Cardiac muscle cell (in vitro differentiated cells and primary cell): ENCODE data around the gene LRRC7. TPM values are rescaled to one million over a fixed set of nuclear protein-coding genes. Genes with fewer than 3 reads are reported as not detected.

Experiments used
- DNase-seq, 2 donors: peaks; one replicate each; pipeline versions ENCODE4 v3.0.0 to v3.0.0-alpha.2; 2010 to 2017; ENCODE audit warnings: low read depth in 1 of 2, low spot score in 1 of 2
- H3K27ac ChIP-seq: fragments of 200-600 bp; sonication (generic); 2 replicates; pipeline ENCODE4 v1.5.1; 2016
- H3K27me3 ChIP-seq: fragments of 200-600 bp; sonication (generic); 2 replicates; pipeline ENCODE4 v1.6.0; 2016; ENCODE audit warnings: control low read depth
- H3K36me3 ChIP-seq: fragments of 200-600 bp; sonication (generic); 2 replicates; pipeline ENCODE4 v1.5.1; 2016; ENCODE audit warnings: control low read depth
- H3K4me1 ChIP-seq: fragments of 200-600 bp; sonication (generic); 2 replicates; pipeline ENCODE4 v1.8.1; 2017; ENCODE audit warnings: low read depth, mild to moderate bottlenecking, mixed run types
- H3K4me3 ChIP-seq: fragments of 200-600 bp; sonication (generic); 2 replicates; pipeline ENCODE4 v1.5.1; 2016; ENCODE audit warnings: mild to moderate bottlenecking
- H3K9me3 ChIP-seq: fragments of 200-600 bp; sonication (generic); 2 replicates; pipeline ENCODE4 v1.5.1; 2017; ENCODE audit warnings: low read depth, mild to moderate bottlenecking, control low read depth
- polyA plus RNA-seq: library from polyadenylated mRNA; unstranded; fragments of >200 nt; fragmentation: Nextera tagmentation; extraction: Ambion mirVana; gene quantifications from 2 replicates; pipeline ENCODE4 v1.2.1, GENCODE V29; 2016
- total RNA-seq: library from RNA; depleted of rRNA; stranded (reverse); fragments of >200 nt; gene quantifications from 2 replicates; pipeline ENCODE4 v1.2.3, GENCODE V29; 2016
- TF ChIP-seq, protein P1 (sequence below): IDR thresholded peaks from 2 replicates; pipeline ENCODE4 v1.5.1; 2012; ENCODE audit warnings: low read depth, mild to moderate bottlenecking, low read length

LRRC7 gene
- total and polyA plus RNA-seq, 2 experiments from 2014 or later, result 0.09 TPM; not detected in 1

DNA sequence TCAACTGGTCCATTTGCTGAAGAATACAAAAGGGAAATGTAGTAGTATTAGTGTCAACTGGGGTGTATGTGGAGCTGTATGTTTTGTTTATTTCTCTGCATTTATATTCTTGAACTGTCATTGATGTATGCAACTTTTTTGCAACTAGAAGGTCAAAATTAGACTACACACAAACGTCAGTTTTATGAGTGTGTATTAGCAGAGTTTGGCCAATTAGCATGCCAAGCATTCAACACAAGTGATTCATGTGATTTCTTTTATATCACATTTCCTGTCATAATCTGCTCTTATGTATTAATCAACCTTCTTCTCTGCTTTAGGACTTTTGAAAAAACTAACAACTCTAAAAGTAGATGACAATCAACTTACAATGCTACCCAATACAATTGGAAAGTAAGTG lies 426.5 kb downstream of the LRRC7 start:
- TF ChIP-seq, protein P1, sequence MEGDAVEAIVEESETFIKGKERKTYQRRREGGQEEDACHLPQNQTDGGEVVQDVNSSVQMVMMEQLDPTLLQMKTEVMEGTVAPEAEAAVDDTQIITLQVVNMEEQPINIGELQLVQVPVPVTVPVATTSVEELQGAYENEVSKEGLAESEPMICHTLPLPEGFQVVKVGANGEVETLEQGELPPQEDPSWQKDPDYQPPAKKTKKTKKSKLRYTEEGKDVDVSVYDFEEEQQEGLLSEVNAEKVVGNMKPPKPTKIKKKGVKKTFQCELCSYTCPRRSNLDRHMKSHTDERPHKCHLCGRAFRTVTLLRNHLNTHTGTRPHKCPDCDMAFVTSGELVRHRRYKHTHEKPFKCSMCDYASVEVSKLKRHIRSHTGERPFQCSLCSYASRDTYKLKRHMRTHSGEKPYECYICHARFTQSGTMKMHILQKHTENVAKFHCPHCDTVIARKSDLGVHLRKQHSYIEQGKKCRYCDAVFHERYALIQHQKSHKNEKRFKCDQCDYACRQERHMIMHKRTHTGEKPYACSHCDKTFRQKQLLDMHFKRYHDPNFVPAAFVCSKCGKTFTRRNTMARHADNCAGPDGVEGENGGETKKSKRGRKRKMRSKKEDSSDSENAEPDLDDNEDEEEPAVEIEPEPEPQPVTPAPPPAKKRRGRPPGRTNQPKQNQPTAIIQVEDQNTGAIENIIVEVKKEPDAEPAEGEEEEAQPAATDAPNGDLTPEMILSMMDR, result no peak
- no peaks in the 10 kb centered on the region for H3K4me1 ChIP-seq
- no peak overlapping the region for H3K27ac ChIP-seq
- H3K36me3 ChIP-seq, result no peaks in the 10 kb centered on the region
- no peak overlapping the region for H3K4me3 ChIP-seq
- peak in 1 of 2 donors; percentile 34 for DNase-seq
- no peaks in the 10 kb centered on the region for H3K9me3 ChIP-seq
- H3K27me3 ChIP-seq, result no peaks in the 10 kb centered on the region

DNA sequence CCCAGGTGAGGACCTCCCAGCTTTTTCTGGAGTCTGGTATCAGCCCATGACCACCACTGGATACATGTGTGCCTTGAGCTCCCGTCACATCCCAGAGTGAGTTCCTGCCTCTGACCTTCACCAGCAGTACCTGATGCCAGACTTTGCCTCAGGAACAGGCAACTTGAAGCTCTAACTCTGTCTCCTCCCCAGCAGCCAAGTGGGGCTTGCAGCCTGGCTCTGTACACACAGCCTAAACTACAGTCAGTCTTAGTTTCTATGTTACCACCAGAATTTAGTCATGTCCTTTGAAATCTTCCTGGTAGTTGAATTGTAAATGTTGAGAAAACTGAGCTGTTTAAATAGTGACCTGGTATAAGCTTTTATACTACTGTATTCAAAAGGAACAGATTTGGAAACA lies 431.1 kb downstream of the LRRC7 start:
- H3K9me3 ChIP-seq, result no peaks in the 10 kb centered on the region
- H3K4me3 ChIP-seq, result no peak overlapping the region
- DNase-seq, result no peak
- H3K36me3 ChIP-seq, result no peaks in the 10 kb centered on the region
- no peak overlapping the region for H3K27ac ChIP-seq
- TF ChIP-seq, protein P1, result no peak
- H3K4me1 ChIP-seq, result no peaks in the 10 kb centered on the region
- no peaks in the 10 kb centered on the region for H3K27me3 ChIP-seq

DNA sequence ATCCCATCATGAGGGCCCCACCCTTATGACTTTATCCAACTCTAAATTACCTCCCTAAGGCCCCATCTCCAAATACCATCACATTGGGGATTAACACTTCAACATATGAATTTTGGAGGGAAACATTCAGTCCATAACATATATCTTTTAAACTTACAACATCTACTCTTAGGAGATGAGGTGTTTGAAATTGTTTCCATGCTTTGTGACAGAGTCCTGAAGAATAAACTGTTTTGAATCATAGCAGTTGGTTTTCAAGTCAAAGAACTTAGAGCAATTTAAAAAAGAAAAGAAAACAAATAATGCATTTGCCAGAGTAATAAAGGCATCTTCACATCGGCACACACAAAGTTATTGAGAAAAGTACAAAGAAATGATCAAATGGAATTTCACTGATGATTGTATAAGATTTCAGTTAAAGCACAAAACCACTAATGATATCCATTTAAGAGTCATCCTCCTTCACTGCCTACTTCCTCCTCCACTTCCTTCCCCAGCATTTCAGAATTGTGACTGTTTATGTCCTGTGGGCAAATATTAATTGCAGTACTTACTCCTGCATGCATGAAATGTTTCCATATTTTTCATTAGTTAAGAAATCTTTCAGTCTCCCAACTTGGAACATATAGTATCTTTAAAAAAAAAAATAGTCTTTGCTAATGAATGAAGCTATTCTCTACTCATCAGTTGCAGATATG lies 435.6 kb downstream of the LRRC7 start:
- Histone ChIP-seq H3K36me3 (no peaks in the 10 kb centered on the region), H3K4me1 (no peaks in the 10 kb centered on the region), H3K4me3 (no peak overlapping the region), H3K27me3 (no peaks in the 10 kb centered on the region), H3K9me3 (no peaks in the 10 kb centered on the region), H3K27ac (no peak overlapping the region)
- no peak for DNase-seq
- TF ChIP-seq, protein P1, result no peak

DNA sequence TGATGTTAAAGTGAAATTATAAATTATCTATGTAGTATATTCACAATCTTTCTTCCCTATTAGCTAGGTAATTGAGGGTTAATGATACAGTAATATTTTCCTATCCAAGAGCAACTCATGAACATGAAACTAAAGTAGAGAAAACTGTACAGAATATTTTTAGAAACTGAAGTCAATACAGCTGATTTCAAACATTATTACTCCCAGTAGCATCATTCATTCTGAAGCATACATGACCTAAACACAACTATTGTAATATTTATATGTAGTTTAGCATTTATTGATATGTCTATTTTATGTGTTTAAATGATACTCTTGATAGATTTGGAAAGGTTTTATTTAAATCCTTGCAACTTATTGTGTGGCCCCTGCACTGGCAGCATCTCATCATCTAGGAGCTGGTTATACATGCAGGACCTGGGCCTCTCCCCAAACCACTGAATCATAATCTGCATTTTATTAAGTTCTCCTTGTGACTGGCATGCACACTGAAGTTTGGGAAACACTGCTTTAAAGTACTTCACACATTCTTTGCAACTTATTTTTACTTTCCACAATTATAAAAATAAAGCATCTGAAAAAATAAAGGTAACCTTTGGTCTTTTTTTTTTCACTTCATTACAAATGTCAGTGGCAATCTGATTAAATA lies 437.8 kb downstream of the LRRC7 start:
- Histone ChIP-seq H3K27me3 (no peaks in the 10 kb centered on the region), H3K4me3 (no peak overlapping the region), H3K27ac (no peak overlapping the region), H3K4me1 (no peaks in the 10 kb centered on the region), H3K36me3 (no peaks in the 10 kb centered on the region), H3K9me3 (no peaks in the 10 kb centered on the region)
- DNase-seq, result no peak
- TF ChIP-seq, protein P1, result no peak

DNA sequence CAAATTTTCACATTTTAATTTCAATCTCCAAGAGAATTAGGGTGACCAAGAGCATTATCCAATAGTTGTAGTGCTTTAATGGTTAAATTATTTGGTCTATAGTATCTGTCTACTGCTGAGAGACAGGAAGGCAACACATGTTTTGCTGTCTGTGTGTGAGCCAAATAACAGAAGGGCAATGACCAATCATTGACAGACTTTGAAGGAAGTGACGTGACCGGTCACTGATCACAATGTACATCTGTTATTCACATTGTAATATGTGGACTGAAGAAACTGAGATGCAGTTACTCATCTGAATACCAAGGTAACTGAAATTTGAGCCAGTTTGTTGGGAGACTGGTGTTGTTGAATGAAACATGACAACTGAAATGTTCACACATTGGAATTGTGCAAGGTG lies 440.9 kb downstream of the LRRC7 start:
- H3K36me3 ChIP-seq, result no peaks in the 10 kb centered on the region
- no peak overlapping the region for H3K4me3 ChIP-seq
- no peak overlapping the region for H3K27ac ChIP-seq
- TF ChIP-seq, protein P1, result no peak
- no peaks in the 10 kb centered on the region for H3K9me3 ChIP-seq
- no peaks in the 10 kb centered on the region for H3K27me3 ChIP-seq
- no peak for DNase-seq
- H3K4me1 ChIP-seq, result no peaks in the 10 kb centered on the region
